ENCODE results near the gene MMRN2.
"Not testable (repeated sequence)": the region's sequence is repeated elsewhere in the genome, so short reads cannot be mapped to it uniquely, and the experiment has no call there.

Gene MMRN2

GRCh38 chr10:86958901-86959736, 1.7 kb upstream of the MMRN2 start:
- in situ Hi-C loops (cut with HindIII; ENCODE audit: low pct_ligation_motif_present, low pct_unique_long_range_greater_than_20kb, low sequenced_read_pairs), result no loop called here
- DNase-seq, result peak; percentile 63

GRCh38 chr10:86958116-86958900, 893 bp upstream of the MMRN2 start, which contains the start of gene SNCG:
Gene SNCG (plus strand): TSS chr10:86958599. CDS start chr10:86958698, 99 bp downstream.
- no peak for DNase-seq
- in situ Hi-C loops (cut with HindIII; ENCODE audit: low pct_ligation_motif_present, low pct_unique_long_range_greater_than_20kb, low sequenced_read_pairs), result no loop called here

- in situ Hi-C loops (cut with HindIII; ENCODE audit: low pct_ligation_motif_present, low pct_unique_long_range_greater_than_20kb, low sequenced_read_pairs), result no loop called here
Observed at GRCh38 chr10:86956848-86957448, 467 bp downstream of the MMRN2 start.

GRCh38 chr10:86956195-86956847, 1.1 kb downstream of the MMRN2 start:
- in situ Hi-C loops (cut with HindIII; ENCODE audit: low pct_ligation_motif_present, low pct_unique_long_range_greater_than_20kb, low sequenced_read_pairs), result no loop called here
- DNase-seq, result no peak

More at GRCh38 chr10:86956848-86957448, 467 bp downstream of the MMRN2 start:
- DNase-seq, result no peak

- no peak for DNase-seq
- in situ Hi-C loops (cut with HindIII; ENCODE audit: low pct_ligation_motif_present, low pct_unique_long_range_greater_than_20kb, low sequenced_read_pairs), result no loop called here
Observed at GRCh38 chr10:86955501-86956194, 1.8 kb downstream of the MMRN2 start.

- no peak for DNase-seq
- in situ Hi-C loops (cut with HindIII; ENCODE audit: low pct_ligation_motif_present, low pct_unique_long_range_greater_than_20kb, low sequenced_read_pairs), result no loop called here
Observed at GRCh38 chr10:86954681-86955500, 2.5 kb downstream of the MMRN2 start.

- DNase-seq, result no peak
- in situ Hi-C loops (cut with HindIII; ENCODE audit: low pct_ligation_motif_present, low pct_unique_long_range_greater_than_20kb, low sequenced_read_pairs), result no loop called here
Observed at GRCh38 chr10:86953747-86954680, 3.4 kb downstream of the MMRN2 start.

- DNase-seq; in situ Hi-C loops (cut with HindIII; ENCODE audit: low pct_ligation_motif_present, low pct_unique_long_range_greater_than_20kb, low sequenced_read_pairs): not testable (repeated sequence)
Observed at GRCh38 chr10:86952697-86953096, 4.7 kb downstream of the MMRN2 start.

GRCh38 chr10:86952106-86952505, 5.3 kb downstream of the MMRN2 start:
- in situ Hi-C loops (cut with HindIII; ENCODE audit: low pct_ligation_motif_present, low pct_unique_long_range_greater_than_20kb, low sequenced_read_pairs), result no loop called here
- DNase-seq, result no peak

- DNase-seq, result no peak
- in situ Hi-C loops (cut with HindIII; ENCODE audit: low pct_ligation_motif_present, low pct_unique_long_range_greater_than_20kb, low sequenced_read_pairs), result no loop called here
Observed at GRCh38 chr10:86951184-86951761, 6.1 kb downstream of the MMRN2 start.

GRCh38 chr10:86950349-86950748, 7.1 kb downstream of the MMRN2 start:
- in situ Hi-C loops (cut with HindIII; ENCODE audit: low pct_ligation_motif_present, low pct_unique_long_range_greater_than_20kb, low sequenced_read_pairs), result no loop called here
- DNase-seq, result no peak

GRCh38 chr10:86947806-86948205, 9.6 kb downstream of the MMRN2 start:
- DNase-seq; in situ Hi-C loops (cut with HindIII; ENCODE audit: low pct_ligation_motif_present, low pct_unique_long_range_greater_than_20kb, low sequenced_read_pairs): not testable (repeated sequence)

- DNase-seq, result no peak
- in situ Hi-C loops (cut with HindIII; ENCODE audit: low pct_ligation_motif_present, low pct_unique_long_range_greater_than_20kb, low sequenced_read_pairs), result no loop called here
Observed at GRCh38 chr10:86946213-86947155, 10.9 kb downstream of the MMRN2 start.

- peak; percentile 44 for DNase-seq
- in situ Hi-C loops (cut with HindIII; ENCODE audit: low pct_ligation_motif_present, low pct_unique_long_range_greater_than_20kb, low sequenced_read_pairs), result no loop called here
Observed at GRCh38 chr10:86945361-86946212, 11.8 kb downstream of the MMRN2 start.

All from ACHN (cell line).